Keratinocyte (primary cell): Measurements from ENCODE around the gene KLF16.

Source experiments
- CTCF ChIP-seq, 3 experiments: IDR thresholded peaks in 1 of 3; conservative IDR thresholded peaks in 1 of 3; optimal IDR thresholded peaks in 1 of 3; 2 replicates in 2 of 3; 3 replicates in 1 of 3; pipeline versions ENCODE3 to v1.5.1; 2011; ENCODE audit warnings: low read length in 3 of 3, mild to moderate bottlenecking in 3 of 3, moderate library complexity in 2 of 3, control low read depth in 1 of 3, inconsistent platforms in 1 of 3; ENCODE audit not compliant: insufficient read depth in 2 of 3; ENCODE audit errors: extremely low read depth in 1 of 3
- EZH2 ChIP-seq: IDR thresholded peaks from one replicate; pipeline ENCODE4 v1.6.1; 2012; ENCODE audit warnings: inconsistent platforms, mild to moderate bottlenecking, low read length, moderate library complexity

DNA sequence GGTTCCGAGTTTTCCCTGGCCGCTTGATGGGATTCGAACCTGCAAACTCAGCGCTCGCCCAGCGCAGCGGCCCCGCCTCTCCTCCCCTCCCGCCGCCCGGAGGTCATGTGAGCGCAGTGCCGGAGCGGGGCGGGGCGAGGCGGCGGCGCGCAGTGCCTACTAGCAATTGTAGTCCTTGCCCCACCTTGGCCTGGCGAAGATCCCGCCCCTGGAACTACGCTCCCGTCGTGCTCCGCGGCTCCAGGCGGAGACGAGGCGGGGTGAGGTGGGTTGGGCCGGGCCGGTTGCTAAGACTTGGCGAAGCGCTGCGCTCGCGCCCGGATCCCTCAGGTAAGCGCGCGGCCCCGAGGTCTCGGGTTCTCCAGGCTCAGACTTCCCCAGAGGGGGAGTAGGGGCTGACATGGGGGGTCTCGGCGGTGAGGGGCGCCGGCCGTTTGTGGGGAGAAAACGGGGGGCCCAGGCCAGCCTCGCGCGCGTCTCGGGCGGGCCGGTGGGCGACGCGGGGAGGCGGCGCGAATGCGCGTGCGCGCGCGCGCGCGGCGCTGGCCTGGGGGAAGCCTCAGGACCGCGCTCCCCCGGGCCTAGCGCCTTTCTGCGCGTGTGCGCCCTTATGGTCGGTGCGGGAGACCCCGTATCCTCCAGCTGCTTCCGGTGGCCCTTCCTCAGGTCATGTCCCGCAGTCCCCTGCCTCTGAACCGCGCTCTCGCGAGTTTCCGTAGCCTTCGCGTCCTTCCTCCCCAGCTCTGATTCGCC, 41.9 kb upstream of the KLF16 start, which contains the start of the genes ADAT3 and SCAMP4:
- TF ChIP-seq CTCF (optimal IDR thresholded peaks at IDR 0.05 in 1 of 3, IDR thresholded peaks at IDR 0.05 in 1 of 3, conservative IDR thresholded peaks at IDR 0.05 in 1 of 3; ENCODE audit: extremely low read depth in 1 of 3, insufficient read depth in 2 of 3, low read length in 3 of 3) (no peak), EZH2 (no peak)
